GM20431 (cell line): Measurements from ENCODE around the gene ARHGAP45.

ENCODE experiments used
- in situ Hi-C: fragments of 300-500 bp; cut with MseI, MboI; formaldehyde crosslinking; loops from one replicate; pipeline ENCODE4 v1.15.0; 2020; ENCODE audit warnings: low sequenced_read_pairs; ENCODE audit not compliant: unreplicated experiment

Gene ARHGAP45

GRCh38 chr19:1111641-1112267 is 44.8 kb downstream of the ARHGAP45 start:
- in situ Hi-C loops: loop anchor here (10.0 kb wide), 1 partner anchor 73 kb away; no protein-coding TSS in a partner anchor

- in situ Hi-C loops: loop anchor here (10.0 kb wide), 1 partner anchor 72 kb away; no protein-coding TSS in a partner anchor
Observed at GRCh38 chr19:1112268-1113029, 45.5 kb downstream of the ARHGAP45 start.

GRCh38 chr19:1113030-1113985 is 46.3 kb downstream of the ARHGAP45 start:
- in situ Hi-C loops: loop anchor here (10.0 kb wide), 1 partner anchor 71 kb away; no protein-coding TSS in a partner anchor

- in situ Hi-C loops: loop anchor here (10.0 kb wide), 1 partner anchor 71 kb away; no protein-coding TSS in a partner anchor
Observed at GRCh38 chr19:1113986-1114483, 47.1 kb downstream of the ARHGAP45 start.

- in situ Hi-C loops: loop anchor here (10.0 kb wide), 1 partner anchor 70 kb away; no protein-coding TSS in a partner anchor
Observed at GRCh38 chr19:1114728-1115127, 47.8 kb downstream of the ARHGAP45 start.

- in situ Hi-C loops: loop anchor here (10.0 kb wide), 1 partner anchor 69 kb away; no protein-coding TSS in a partner anchor
Observed at GRCh38 chr19:1115646-1116420, 48.9 kb downstream of the ARHGAP45 start.

GRCh38 chr19:1116726-1117581 is 50.0 kb downstream of the ARHGAP45 start:
- in situ Hi-C loops: loop anchor here (10.0 kb wide), 1 partner anchor 68 kb away; no protein-coding TSS in a partner anchor

- in situ Hi-C loops: loop anchor here (10.0 kb wide), 1 partner anchor 67 kb away; no protein-coding TSS in a partner anchor
Observed at GRCh38 chr19:1117654-1118053, 50.7 kb downstream of the ARHGAP45 start.

- in situ Hi-C loops: loop anchor here (10.0 kb wide), 1 partner anchor 66 kb away; no protein-coding TSS in a partner anchor
Observed at GRCh38 chr19:1118999-1119398, 52.0 kb downstream of the ARHGAP45 start.

GRCh38 chr19:1119475-1120217 is 52.7 kb downstream of the ARHGAP45 start:
- in situ Hi-C loops: loop anchor here (10.0 kb wide), 1 partner anchor 65 kb away; no protein-coding TSS in a partner anchor

- in situ Hi-C loops: no loop called here
Observed at GRCh38 chr19:1121395-1121794, 54.4 kb downstream of the ARHGAP45 start.

- in situ Hi-C loops: no loop called here
Observed at GRCh38 chr19:1122021-1122971, 55.3 kb downstream of the ARHGAP45 start.

- in situ Hi-C loops: no loop called here
Observed at GRCh38 chr19:1122972-1123363, 56.0 kb downstream of the ARHGAP45 start.

GRCh38 chr19:1123381-1123780 is 56.4 kb downstream of the ARHGAP45 start:
- in situ Hi-C loops: no loop called here

GRCh38 chr19:1123885-1124677 is 57.1 kb downstream of the ARHGAP45 start:
- in situ Hi-C loops: no loop called here
